Tibial nerve (tissue), 4 donors: ENCODE measurements around the gene EDN3. TPM values are rescaled to one million over a fixed set of nuclear protein-coding genes. Genes with fewer than 3 reads are reported as not detected.

ENCODE experiments used
- DNase-seq, 2 donors: peaks; one replicate each; pipeline ENCODE4 v3.0.0-alpha.2; 2019; ENCODE audit warnings: low spot score in 2 of 2
- H3K27ac ChIP-seq, 4 donors: fragments of 200-600 bp; sonication (generic) in 3 of 4; one replicate each; pipeline ENCODE4 v1.5.1; 2017 to 2019; ENCODE audit warnings: mild to moderate bottlenecking in 1 of 4
- H3K27me3 ChIP-seq, 2 donors: fragments of 200-600 bp; sonication (generic) in 1 of 2; one replicate each; pipeline versions ENCODE4 v1.5.1 to v1.6.0; 2017 to 2019
- H3K36me3 ChIP-seq, 3 donors: fragments of 200-600 bp; sonication (generic); one replicate each; pipeline ENCODE4 v1.5.1; 2018 to 2019
- H3K4me1 ChIP-seq, 4 donors: fragments of 200-600 bp; sonication (generic) in 3 of 4; one replicate each; pipeline ENCODE4 v1.5.1; 2017 to 2019
- H3K4me3 ChIP-seq, 4 donors: fragments of 200-600 bp; sonication (generic) in 3 of 4; one replicate each; pipeline ENCODE4 v1.5.1; 2017 to 2019; ENCODE audit warnings: mild to moderate bottlenecking in 1 of 4, moderate library complexity in 1 of 4
- H3K9me3 ChIP-seq, 4 donors: fragments of 200-600 bp; sonication (generic) in 3 of 4; one replicate each; pipeline ENCODE4 v1.5.1; 2017 to 2019
- EP300 ChIP-seq, 2 donors: sonication (generic); formaldehyde crosslinking; IDR thresholded peaks; one replicate each; pipeline ENCODE4 v1.6.1; 2017; ENCODE audit warnings: antibody characterized with exemption in 2 of 2, mild to moderate bottlenecking in 1 of 2
- POLR2A ChIP-seq, 2 donors: fragments of 450-650 bp; IDR thresholded peaks; one replicate each; pipeline ENCODE4 v1.6.1; 2017; ENCODE audit warnings: antibody characterized with exemption in 2 of 2, mild to moderate bottlenecking in 2 of 2, moderate library complexity in 2 of 2
- WGBS, 2 donors: methylation state at CpG; one replicate each; pipeline ENCODE4 v1.1.5; 2018; 5-methylcytosine and 5-hydroxymethylcytosine counted together
- total RNA-seq, 4 donors: library from RNA; depleted of rRNA; stranded (reverse); fragments of >200 nt; gene quantifications; one replicate each; pipeline ENCODE4 v1.1.0, GENCODE V29; 2016
- TF ChIP-seq, protein P1 (sequence below), 5 experiments: fragments of 200-600 bp in 3 of 5; fragments of 450-650 bp in 2 of 5; sonication (generic) in 3 of 5; IDR thresholded peaks; one replicate each; pipeline ENCODE4 v1.5.1; 2016 to 2019; ENCODE audit warnings: antibody characterized with exemption in 5 of 5, mild to moderate bottlenecking in 3 of 5, moderate library complexity in 2 of 5

The EDN3 gene
- total RNA-seq, 4 donors from 2014 or later: 2.9 TPM; not detected in 3

DNA sequence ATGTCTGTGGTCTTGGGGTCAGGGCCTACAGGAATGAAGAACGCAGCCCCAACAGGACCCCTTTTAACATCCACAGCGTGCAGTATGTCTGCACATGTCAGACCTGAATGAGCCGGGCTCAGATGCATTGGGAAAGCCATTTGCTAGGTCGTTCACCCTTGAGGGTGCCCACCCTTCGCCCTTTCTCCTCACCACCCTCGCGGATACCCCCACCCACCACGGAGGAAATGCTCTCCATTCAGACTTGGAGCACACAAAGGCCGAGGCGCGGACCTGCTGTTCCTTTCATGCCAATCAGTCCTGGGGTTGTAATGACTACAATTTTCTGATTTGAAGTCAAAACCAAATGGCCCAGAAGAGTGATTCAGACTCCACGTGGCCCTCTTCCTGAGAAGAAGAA, 62.7 kb downstream of the EDN3 start:
- TF ChIP-seq, protein P1, sequence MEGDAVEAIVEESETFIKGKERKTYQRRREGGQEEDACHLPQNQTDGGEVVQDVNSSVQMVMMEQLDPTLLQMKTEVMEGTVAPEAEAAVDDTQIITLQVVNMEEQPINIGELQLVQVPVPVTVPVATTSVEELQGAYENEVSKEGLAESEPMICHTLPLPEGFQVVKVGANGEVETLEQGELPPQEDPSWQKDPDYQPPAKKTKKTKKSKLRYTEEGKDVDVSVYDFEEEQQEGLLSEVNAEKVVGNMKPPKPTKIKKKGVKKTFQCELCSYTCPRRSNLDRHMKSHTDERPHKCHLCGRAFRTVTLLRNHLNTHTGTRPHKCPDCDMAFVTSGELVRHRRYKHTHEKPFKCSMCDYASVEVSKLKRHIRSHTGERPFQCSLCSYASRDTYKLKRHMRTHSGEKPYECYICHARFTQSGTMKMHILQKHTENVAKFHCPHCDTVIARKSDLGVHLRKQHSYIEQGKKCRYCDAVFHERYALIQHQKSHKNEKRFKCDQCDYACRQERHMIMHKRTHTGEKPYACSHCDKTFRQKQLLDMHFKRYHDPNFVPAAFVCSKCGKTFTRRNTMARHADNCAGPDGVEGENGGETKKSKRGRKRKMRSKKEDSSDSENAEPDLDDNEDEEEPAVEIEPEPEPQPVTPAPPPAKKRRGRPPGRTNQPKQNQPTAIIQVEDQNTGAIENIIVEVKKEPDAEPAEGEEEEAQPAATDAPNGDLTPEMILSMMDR (IDR thresholded peaks at IDR 0.05): no peak
- no peak for TF ChIP-seq POLR2A (IDR thresholded peaks at IDR 0.05)
- WGBS, 2 donors: 46 to 63% methylated on average over 12 of the region's 12 CpGs
- H3K27me3 ChIP-seq: no peaks in the 10 kb centered on the region

DNA sequence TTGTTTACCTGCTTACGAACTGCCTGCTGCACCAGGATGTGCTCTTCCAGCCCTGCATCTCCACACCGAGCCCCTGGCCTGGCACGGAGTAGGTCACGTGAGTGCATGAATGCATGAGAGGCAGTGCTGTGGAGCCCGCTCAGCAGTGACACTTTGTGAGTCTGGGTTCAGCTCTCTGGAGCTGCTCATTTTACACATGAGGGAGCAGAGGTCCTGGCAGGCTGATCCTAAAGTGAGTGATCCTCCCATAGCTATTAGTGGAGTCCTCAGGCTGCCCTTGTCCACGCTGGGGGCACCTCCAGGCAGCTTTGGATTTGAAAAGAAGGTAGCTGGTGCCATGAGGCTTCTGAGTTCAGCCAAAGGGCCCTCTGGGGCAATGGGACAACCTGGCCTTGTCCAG, 64.2 kb downstream of the EDN3 start:
- Histone ChIP-seq H3K36me3 (no peaks in the 10 kb centered on the region), H3K4me3 (no peak overlapping the region), H3K27me3 (no peaks in the 10 kb centered on the region), H3K27ac (no peak overlapping the region), H3K9me3 (no peaks in the 10 kb centered on the region), H3K4me1 (no peaks in the 10 kb centered on the region)
- DNase-seq: no peak
- TF ChIP-seq, protein P1 (IDR thresholded peaks at IDR 0.05): no peak
- TF ChIP-seq EP300 (IDR thresholded peaks at IDR 0.05) (no peak), POLR2A (IDR thresholded peaks at IDR 0.05) (no peak)
- WGBS, 2 donors: 64 to 65% methylated on average over 6 of the region's 6 CpGs

More for the DNA sequence above, 62.7 kb downstream of the EDN3 start:
- Histone ChIP-seq H3K27ac (no peak overlapping the region), H3K4me3 (no peak overlapping the region), H3K36me3 (no peaks in the 10 kb centered on the region), H3K4me1 (no peaks in the 10 kb centered on the region), H3K9me3 (no peaks in the 10 kb centered on the region)
- no peak for DNase-seq

- Histone ChIP-seq H3K36me3 (no peaks in the 10 kb centered on the region), H3K9me3 (no peaks in the 10 kb centered on the region), H3K27ac (no peak overlapping the region), H3K4me1 (no peaks in the 10 kb centered on the region), H3K4me3 (no peak overlapping the region), H3K27me3 (no peaks in the 10 kb centered on the region)
- WGBS, 2 donors: 85 to 91% methylated on average over 24 of the region's 24 CpGs
- TF ChIP-seq EP300 (IDR thresholded peaks at IDR 0.05) (no peak), POLR2A (IDR thresholded peaks at IDR 0.05) (no peak)
- TF ChIP-seq, protein P1 (IDR thresholded peaks at IDR 0.05): no peak
- DNase-seq: no peak
Observed at GRCh38 chr20:59365611-59366285, 65.3 kb downstream of the EDN3 start.

DNA sequence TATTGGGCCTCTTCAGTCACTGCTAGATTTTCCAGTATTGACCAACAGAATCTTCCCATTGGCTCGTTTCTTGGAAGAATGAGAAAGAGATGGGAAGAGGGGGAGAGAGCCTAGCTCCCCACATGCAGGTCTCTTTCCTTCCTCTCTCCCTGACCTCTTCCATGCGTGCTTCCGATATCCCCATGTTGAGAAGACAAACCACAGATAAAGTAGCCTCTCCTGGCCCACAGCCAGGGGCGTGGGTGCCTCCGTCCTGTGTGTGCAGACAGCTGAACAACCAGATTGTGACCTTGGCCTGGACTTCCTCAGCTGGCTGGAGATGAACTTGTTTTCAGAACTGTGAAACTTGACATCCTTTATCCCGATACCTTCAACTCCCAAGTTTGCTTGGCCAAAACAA, 71.0 kb downstream of the EDN3 start:
- no peak overlapping the region for H3K27ac ChIP-seq
- peaks cover 0 to 5% of the 10 kb centered on the region in 2 donors for H3K27me3 ChIP-seq
- no peaks in the 10 kb centered on the region for H3K9me3 ChIP-seq
- no peak for DNase-seq
- H3K36me3 ChIP-seq: no peaks in the 10 kb centered on the region
- no peak overlapping the region for H3K4me3 ChIP-seq
- 45 to 59% methylated on average over 6 of the region's 6 CpGs for WGBS, 2 donors
- no peaks in the 10 kb centered on the region for H3K4me1 ChIP-seq
- TF ChIP-seq, protein P1 (IDR thresholded peaks at IDR 0.05): no peak
- TF ChIP-seq EP300 (IDR thresholded peaks at IDR 0.05) (no peak), POLR2A (IDR thresholded peaks at IDR 0.05) (no peak)

DNA sequence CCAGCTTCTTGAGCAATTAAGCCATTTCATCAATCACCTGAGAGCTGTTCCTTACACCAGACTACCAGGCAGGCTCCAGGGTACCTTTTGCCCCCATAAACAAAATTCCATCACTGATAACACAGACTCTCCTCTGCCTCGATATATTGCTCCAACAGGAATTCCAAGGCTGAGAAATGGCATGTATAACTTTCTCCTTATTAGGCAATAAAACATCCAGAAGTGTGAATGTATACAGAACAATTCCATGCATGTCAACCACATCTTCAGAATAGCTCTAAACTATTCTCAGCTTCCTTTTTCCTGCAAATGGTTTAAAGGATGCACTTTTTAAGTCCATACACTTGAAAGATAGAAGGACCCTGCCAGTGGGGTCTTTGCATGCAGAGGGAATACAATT, 73.8 kb downstream of the EDN3 start:
- no peak for DNase-seq
- H3K9me3 ChIP-seq: no peaks in the 10 kb centered on the region
- WGBS, 2 donors: 60 to 68% methylated on average over 1 of the region's 1 CpG
- H3K27ac ChIP-seq: no peak overlapping the region
- TF ChIP-seq, protein P1 (IDR thresholded peaks at IDR 0.05): no peak
- TF ChIP-seq POLR2A (IDR thresholded peaks at IDR 0.05): no peak
- H3K4me1 ChIP-seq: no peaks in the 10 kb centered on the region
- no peaks in the 10 kb centered on the region for H3K36me3 ChIP-seq
- H3K4me3 ChIP-seq: no peak overlapping the region
- peaks cover 0 to 5% of the 10 kb centered on the region in 2 donors for H3K27me3 ChIP-seq
